NT2/D1 (cell line): ENCODE data around the gene NTNG2.

ENCODE experiments used
- DNase-seq: peaks from one replicate; pipeline ENCODE4 v3.0.0-alpha.2; 2011; ENCODE audit warnings: low read depth, low spot score
- H3K27me3 ChIP-seq: 2 replicates; pipeline ENCODE4 v1.6.0; 2011; ENCODE audit warnings: mild to moderate bottlenecking; ENCODE audit not compliant: insufficient read length, insufficient read depth
- H3K36me3 ChIP-seq: 2 replicates; pipeline ENCODE4 v1.6.1; 2011; ENCODE audit warnings: mild to moderate bottlenecking, low read length, mixed read lengths; ENCODE audit not compliant: insufficient read depth, insufficient read length
- H3K4me1 ChIP-seq: 2 replicates; pipeline ENCODE4 v1.5.1; 2011; ENCODE audit not compliant: insufficient read depth, insufficient read length
- H3K4me3 ChIP-seq: 2 replicates; pipeline ENCODE4 v1.5.1; 2011; ENCODE audit warnings: low read depth; ENCODE audit not compliant: insufficient read length
- H3K9ac ChIP-seq: 2 replicates; pipeline ENCODE4 v1.6.0; 2011; ENCODE audit warnings: low read depth; ENCODE audit not compliant: insufficient read length
- H3K9me3 ChIP-seq: 2 replicates; pipeline ENCODE4 v1.5.1; 2011; ENCODE audit warnings: mild to moderate bottlenecking, low read length; ENCODE audit not compliant: insufficient read depth
- SUZ12 ChIP-seq: IDR thresholded peaks from 2 replicates; pipeline ENCODE4 v1.6.1; 2011; ENCODE audit not compliant: insufficient read length, insufficient read depth; ENCODE audit errors: extremely low read depth
- YY1 ChIP-seq: IDR thresholded peaks from 2 replicates; pipeline ENCODE4 v1.6.1; 2011; ENCODE audit not compliant: insufficient read length, insufficient read depth
- ZNF274 ChIP-seq: IDR thresholded peaks from 2 replicates; pipeline ENCODE4 v1.6.1; 2011; ENCODE audit warnings: mild to moderate bottlenecking, low read depth, low read length

NTNG2 gene

GRCh38 chr9:132164604-132165362 lies 2.9 kb downstream of the NTNG2 start:
- Histone ChIP-seq H3K4me3 (no peak overlapping the region), H3K27me3 (peaks cover 46% of the 10 kb centered on the region)

GRCh38 chr9:132166599-132166998 lies 4.7 kb downstream of the NTNG2 start:
- Histone ChIP-seq H3K36me3 (no peaks in the 10 kb centered on the region), H3K27me3 (peaks cover 44% of the 10 kb centered on the region), H3K4me3 (no peak overlapping the region), H3K4me1 (peaks cover 17% of the 10 kb centered on the region), H3K9ac (no peak overlapping the region), H3K9me3 (no peaks in the 10 kb centered on the region)
- no peak for DNase-seq
- TF ChIP-seq ZNF274 (no peak), YY1 (no peak), SUZ12 (no peak)

More at GRCh38 chr9:132164604-132165362, 2.9 kb downstream of the NTNG2 start:
- Histone ChIP-seq H3K4me1 (peaks cover 18% of the 10 kb centered on the region), H3K9me3 (no peaks in the 10 kb centered on the region), H3K36me3 (no peaks in the 10 kb centered on the region), H3K9ac (peak overlapping the region; percentile 17)
- TF ChIP-seq ZNF274 = no peak
- TF ChIP-seq SUZ12 = no peak
- TF ChIP-seq YY1 = no peak
- DNase-seq = no peak

- no peak for TF ChIP-seq YY1
- no peak for TF ChIP-seq ZNF274
- TF ChIP-seq SUZ12 = no peak
- DNase-seq = no peak
- Histone ChIP-seq H3K9ac (no peak overlapping the region), H3K36me3 (no peaks in the 10 kb centered on the region), H3K4me1 (peaks cover 17% of the 10 kb centered on the region), H3K9me3 (no peaks in the 10 kb centered on the region), H3K4me3 (no peak overlapping the region), H3K27me3 (peaks cover 42% of the 10 kb centered on the region)
These were observed 5.3 kb downstream of the NTNG2 start for GRCh38 chr9:132167192-132167591.

GRCh38 chr9:132168347-132168746 lies 6.5 kb downstream of the NTNG2 start:
- Histone ChIP-seq H3K4me3 (no peak overlapping the region), H3K9ac (no peak overlapping the region), H3K9me3 (no peaks in the 10 kb centered on the region), H3K36me3 (no peaks in the 10 kb centered on the region), H3K27me3 (peaks cover 31% of the 10 kb centered on the region), H3K4me1 (peaks cover 17% of the 10 kb centered on the region)
- no peak for TF ChIP-seq YY1
- TF ChIP-seq SUZ12 = no peak
- no peak for TF ChIP-seq ZNF274
- DNase-seq = no peak

GRCh38 chr9:132168851-132169250 lies 7.0 kb downstream of the NTNG2 start:
- no peak for DNase-seq
- Histone ChIP-seq H3K27me3 (peaks cover 26% of the 10 kb centered on the region), H3K4me3 (no peak overlapping the region), H3K36me3 (no peaks in the 10 kb centered on the region), H3K9me3 (no peaks in the 10 kb centered on the region), H3K4me1 (peaks cover 16% of the 10 kb centered on the region), H3K9ac (no peak overlapping the region)
- TF ChIP-seq YY1 = no peak
- TF ChIP-seq SUZ12 = no peak
- TF ChIP-seq ZNF274 = no peak

GRCh38 chr9:132169672-132170392 lies 8.0 kb downstream of the NTNG2 start:
- Histone ChIP-seq H3K4me1 (peaks cover 14% of the 10 kb centered on the region), H3K9me3 (no peaks in the 10 kb centered on the region), H3K9ac (no peak overlapping the region), H3K36me3 (no peaks in the 10 kb centered on the region), H3K4me3 (no peak overlapping the region), H3K27me3 (peaks cover 16% of the 10 kb centered on the region)
- TF ChIP-seq ZNF274 = no peak
- DNase-seq = peak; percentile 52

GRCh38 chr9:132171702-132172101 lies 9.8 kb downstream of the NTNG2 start:
- H3K4me1 ChIP-seq = peaks cover 14% of the 10 kb centered on the region
- TF ChIP-seq SUZ12 (no peak), ZNF274 (no peak), YY1 (no peak)
- H3K4me3 ChIP-seq = no peak overlapping the region
- H3K9me3 ChIP-seq = no peaks in the 10 kb centered on the region
- no peaks in the 10 kb centered on the region for H3K27me3 ChIP-seq
- DNase-seq = no peak
- no peak overlapping the region for H3K9ac ChIP-seq
- no peaks in the 10 kb centered on the region for H3K36me3 ChIP-seq
